H1 (cell line): ENCODE results near the gene IL37. TPM values are rescaled to one million over a fixed set of nuclear protein-coding genes. Genes with fewer than 3 reads are reported as not detected.

Experiments
- CTCF ChIA-PET: fragments of 300-600 bp; sonication (Branson Sonifier 250); formaldehyde crosslinking; loops from one replicate; lab custom pipeline; 2021; ENCODE audit not compliant: partially characterized antibody; lab: Charles Lee
- POLR2A ChIA-PET: fragments of 300-600 bp; sonication (Branson Sonifier 250); formaldehyde crosslinking; loops from one replicate; lab custom pipeline; 2021; ENCODE audit warnings: inconsistent platforms; ENCODE audit not compliant: partially characterized antibody; lab: Charles Lee
- DNase-seq, 2 experiments: peaks; one replicate each; pipeline versions ENCODE4 v3.0.0 to v3.0.0-alpha.2; 2010 to 2022; ENCODE audit warnings: low spot score in 2 of 2, low read depth in 1 of 2, mixed read lengths in 1 of 2
- FAIRE-seq: peaks from 2 replicates; lab custom pipeline; 2011; peaks lifted over from hg19 to GRCh38; lab: Jason Lieb, UNC
- H2AFZ ChIP-seq: 2 replicates; pipeline ENCODE4 v1.8.1; 2012; ENCODE audit warnings: low read length, inconsistent platforms
- H2AK5ac ChIP-seq: 2 replicates; pipeline ENCODE4 v1.6.1; 2013; ENCODE audit warnings: low read depth, low read length
- H2BK120ac ChIP-seq: replicated peaks from 2 replicates; pipeline ENCODE3; 2013; ENCODE audit warnings: low read depth, low read length, inconsistent platforms
- H2BK12ac ChIP-seq: 2 replicates; pipeline ENCODE4 v1.6.1; 2013; ENCODE audit warnings: low read depth, low read length
- H2BK15ac ChIP-seq: 2 replicates; pipeline ENCODE4 v1.6.1; 2013; ENCODE audit warnings: low read length
- H2BK20ac ChIP-seq: 2 replicates; pipeline ENCODE4 v1.6.1; 2013; ENCODE audit warnings: low read length
- H2BK5ac ChIP-seq: 2 replicates; pipeline ENCODE4 v1.6.1; 2013; ENCODE audit warnings: low read depth, low read length
- H3K14ac ChIP-seq: 2 replicates; pipeline ENCODE4 v1.6.1; 2013; ENCODE audit warnings: inconsistent platforms; ENCODE audit not compliant: insufficient read length
- H3K18ac ChIP-seq: 2 replicates; pipeline ENCODE4 v1.6.1; 2013; ENCODE audit warnings: low read length; ENCODE audit errors: extremely low read depth
- H3K23ac ChIP-seq: 2 replicates; pipeline ENCODE4 v1.6.1; 2013; ENCODE audit warnings: inconsistent platforms; ENCODE audit not compliant: insufficient read length
- H3K23me2 ChIP-seq: 2 replicates; pipeline ENCODE4 v1.6.1; 2013; ENCODE audit warnings: low read depth, low read length
- H3K27ac ChIP-seq: 2 replicates; pipeline ENCODE4 v1.6.1; 2011; ENCODE audit warnings: low read depth, low read length, inconsistent platforms
- H3K27me3 ChIP-seq, 4 experiments: replicated peaks in 1 of 4; 1 replicate in 1 of 4; 2 replicates in 3 of 4; pipeline versions ENCODE4 v1.6.1 to v1.8.1; 2011 to 2013; ENCODE audit warnings: low read length in 3 of 4, mild to moderate bottlenecking in 3 of 4, inconsistent platforms in 2 of 4, mixed read lengths in 2 of 4, moderate library complexity in 1 of 4; ENCODE audit not compliant: control insufficient read depth in 3 of 4, insufficient read depth in 3 of 4; ENCODE audit errors: extremely low read depth in 1 of 4
- H3K36me3 ChIP-seq, 4 experiments: 2 replicates each; pipeline versions ENCODE4 v1.6.1 to v1.8.1; 2011 to 2013; ENCODE audit warnings: mild to moderate bottlenecking in 4 of 4, low read length in 3 of 4, moderate library complexity in 2 of 4, control low read depth in 1 of 4, inconsistent platforms in 1 of 4; ENCODE audit not compliant: insufficient read depth in 4 of 4, control insufficient read depth in 2 of 4
- H3K4ac ChIP-seq: replicated peaks from 2 replicates; pipeline ENCODE3; 2013; ENCODE audit warnings: low read length, low read depth, mixed read lengths, inconsistent platforms; ENCODE audit not compliant: insufficient read length
- H3K4me1 ChIP-seq, 4 experiments: replicated peaks in 1 of 4; 1 replicate in 1 of 4; 2 replicates in 3 of 4; pipeline versions ENCODE4 v1.6.1 to v1.8.1; 2011 to 2013; ENCODE audit warnings: low read length in 3 of 4, inconsistent platforms in 2 of 4, mixed read lengths in 1 of 4; ENCODE audit not compliant: insufficient read depth in 4 of 4, control insufficient read depth in 3 of 4
- H3K4me2 ChIP-seq, 2 experiments: 2 replicates each; pipeline versions ENCODE4 v1.6.1 to v1.8.1; 2011 to 2013; ENCODE audit warnings: low read depth in 2 of 2, low read length in 2 of 2, control low read depth in 1 of 2, inconsistent platforms in 1 of 2, mild to moderate bottlenecking in 1 of 2; ENCODE audit not compliant: insufficient read depth in 1 of 2
- H3K4me3 ChIP-seq, 4 experiments: fragments of 200-600, 300-600 bp in 1 of 4; sonication (generic), shearing (Covaris generic), sonication (Bioruptor Twin) in 1 of 4; 2 replicates each; pipeline versions ENCODE4 v1.5.1 to v1.8.1; 2011 to 2016; ENCODE audit warnings: low read length in 4 of 4, low read depth in 3 of 4, control low read depth in 2 of 4, inconsistent platforms in 2 of 4, mild to moderate bottlenecking in 2 of 4, mixed read lengths in 1 of 4, moderate library complexity in 1 of 4; ENCODE audit not compliant: insufficient read depth in 2 of 4; ENCODE audit errors: extremely low read depth in 1 of 4
- H3K56ac ChIP-seq: replicated peaks from 2 replicates; pipeline ENCODE3; 2013; ENCODE audit warnings: low read depth, mild to moderate bottlenecking, mixed read lengths, low read length, inconsistent platforms; ENCODE audit not compliant: insufficient read length
- H3K79me1 ChIP-seq: 2 replicates; pipeline ENCODE4 v1.6.1; 2013; ENCODE audit warnings: low read depth, low read length, control low read depth
- H3K79me2 ChIP-seq, 2 experiments: 2 replicates each; pipeline versions ENCODE4 v1.6.1 to v1.8.1; 2012 to 2013; ENCODE audit warnings: low read length in 2 of 2, mild to moderate bottlenecking in 2 of 2, inconsistent platforms in 1 of 2; ENCODE audit not compliant: insufficient read depth in 2 of 2, control insufficient read depth in 1 of 2
- H3K9ac ChIP-seq, 4 experiments: replicated peaks in 1 of 4; 1 replicate in 1 of 4; 2 replicates in 3 of 4; pipeline versions ENCODE4 v1.6.1 to v1.8.1; 2011 to 2013; ENCODE audit warnings: low read depth in 3 of 4, low read length in 3 of 4, control low read depth in 2 of 4, mild to moderate bottlenecking in 2 of 4, moderate library complexity in 2 of 4, inconsistent platforms in 1 of 4; ENCODE audit errors: extremely low read depth in 1 of 4
- H3K9me3 ChIP-seq, 2 experiments: 2 replicates each; pipeline versions ENCODE4 v1.6.1 to v1.8.1; 2012 to 2013; ENCODE audit warnings: mild to moderate bottlenecking in 2 of 2, moderate library complexity in 2 of 2, control low read depth in 1 of 2, inconsistent platforms in 1 of 2, low read depth in 1 of 2, low read length in 1 of 2, mixed read lengths in 1 of 2; ENCODE audit not compliant: insufficient read depth in 2 of 2
- H4K20me1 ChIP-seq, 2 experiments: replicated peaks in 1 of 2; 2 replicates each; pipeline versions ENCODE3 to v1.8.1; 2011 to 2013; ENCODE audit warnings: inconsistent platforms in 2 of 2, low read length in 2 of 2, mild to moderate bottlenecking in 1 of 2; ENCODE audit not compliant: insufficient read depth in 2 of 2, control insufficient read depth in 1 of 2
- H4K5ac ChIP-seq: 2 replicates; pipeline ENCODE4 v1.6.1; 2013; ENCODE audit warnings: low read length, low read depth, mixed read lengths, inconsistent platforms; ENCODE audit not compliant: insufficient read length
- H4K8ac ChIP-seq: 2 replicates; pipeline ENCODE4 v1.8.0; 2013; ENCODE audit warnings: mild to moderate bottlenecking, moderate library complexity, low read length, inconsistent platforms; ENCODE audit not compliant: insufficient read depth; ENCODE audit errors: extremely low read depth
- H4K91ac ChIP-seq: replicated peaks from 2 replicates; pipeline ENCODE3; 2013; ENCODE audit warnings: low read length, mixed read lengths, inconsistent platforms; ENCODE audit not compliant: insufficient read length
- ASH2L ChIP-seq: fragments of 200-600, 300-600 bp; sonication (generic); IDR thresholded peaks from one replicate; pipeline ENCODE4 v1.7.1; 2017; ENCODE audit warnings: low read length
- ATF3 ChIP-seq: IDR thresholded peaks from 2 replicates; pipeline ENCODE4 v1.6.1; 2011; ENCODE audit warnings: low read depth, mild to moderate bottlenecking, low read length; ENCODE audit not compliant: insufficient read depth
- BACH1 ChIP-seq: IDR thresholded peaks from 2 replicates; pipeline ENCODE4 v1.6.1; 2012; ENCODE audit warnings: low read length, improper control_type of control experiment
- CHD2 ChIP-seq: IDR thresholded peaks from 2 replicates; pipeline ENCODE4 v1.6.1; 2012; ENCODE audit warnings: low read length, improper control_type of control experiment
- HDAC2 ChIP-seq, 2 experiments: fragments of 300-600 bp in 1 of 2; sonication (generic) in 1 of 2; IDR thresholded peaks; 2 replicates each; pipeline ENCODE4 v1.6.1; 2011 to 2012; ENCODE audit warnings: low read depth in 2 of 2, low read length in 2 of 2, mild to moderate bottlenecking in 2 of 2, moderate library complexity in 2 of 2, borderline replicate concordance in 1 of 2, inconsistent platforms in 1 of 2
- JUND ChIP-seq: IDR thresholded peaks from 2 replicates; pipeline ENCODE4 v1.6.1; 2011; ENCODE audit warnings: mild to moderate bottlenecking, improper control_type of control experiment, low read length
- KDM4A ChIP-seq: IDR thresholded peaks from one replicate; pipeline ENCODE4 v1.7.1; 2012; ENCODE audit warnings: low read depth, mild to moderate bottlenecking, moderate library complexity, low read length, inconsistent platforms; ENCODE audit not compliant: severe bottlenecking
- MAFK ChIP-seq: IDR thresholded peaks from 2 replicates; pipeline ENCODE4 v1.6.1; 2012; ENCODE audit warnings: low read depth, mild to moderate bottlenecking, improper control_type of control experiment, low read length
- PHF8 ChIP-seq: fragments of 200-600 bp; sonication (generic); conservative IDR thresholded peaks from 2 replicates; pipeline ENCODE4 v1.7.1; 2012; ENCODE audit warnings: low read depth, mild to moderate bottlenecking, inconsistent platforms, low read length, moderate library complexity
- POU5F1 ChIP-seq: IDR thresholded peaks from 2 replicates; pipeline ENCODE4 v1.6.1; 2011; ENCODE audit warnings: low read depth, mild to moderate bottlenecking, low read length, moderate library complexity
- SIRT6 ChIP-seq: IDR thresholded peaks from one replicate; pipeline ENCODE4 v1.7.1; 2012; ENCODE audit warnings: low read length, inconsistent platforms
- SIX5 ChIP-seq: IDR thresholded peaks from 2 replicates; pipeline ENCODE4 v1.6.1; 2011; ENCODE audit warnings: mild to moderate bottlenecking, low read depth, low read length
- SP1 ChIP-seq: IDR thresholded peaks from 2 replicates; pipeline ENCODE4 v1.6.1; 2011; ENCODE audit warnings: low read depth, low read length
- TAF1 ChIP-seq: IDR thresholded peaks from 2 replicates; pipeline ENCODE4 v1.6.1; 2011; ENCODE audit warnings: mild to moderate bottlenecking, low read depth, low read length
- ZNF274 ChIP-seq: IDR thresholded peaks from 2 replicates; pipeline ENCODE4 v1.7.0; 2012; ENCODE audit warnings: low read length, borderline replicate concordance; ENCODE audit errors: extremely low read depth
- WGBS, 2 experiments: shearing (Covaris generic) in 1 of 2; methylation state at CpG; one replicate each; pipeline versions ENCODE4 v1.1.6 to v1.1.7; 2013 to 2015; ENCODE audit warnings: low lambda C conversion rate in 2 of 2, mixed read lengths in 2 of 2, inconsistent platforms in 1 of 2, low coverage in 1 of 2, missing lambda C conversion rate in 1 of 2; ENCODE audit not compliant: insufficient replicate concordance in 2 of 2, insufficient coverage in 1 of 2, insufficient read length in 1 of 2; ENCODE audit errors: extremely low coverage in 1 of 2, missing lambda C conversion rate in 1 of 2; 5-methylcytosine and 5-hydroxymethylcytosine counted together
- polyA plus RNA-seq, 7 experiments: library from polyadenylated mRNA; depleted of rRNA in 3 of 7; stranded (reverse) in 5 of 7; unstranded in 2 of 7; fragments of >200 nt in 5 of 7; fragments of 200-250 nt in 2 of 7; gene quantifications; 1 replicate in 5 of 7; 2 replicates in 1 of 7; 4 replicates in 1 of 7; pipeline versions ENCODE4 v1.2.1 to v1.2.3, GENCODE V29; 2011 to 2013; ENCODE audit warnings: missing spikeins in 2 of 7, mixed read lengths in 2 of 7
- total RNA-seq: library from RNA; stranded (reverse); fragmentation: NEBNext Ultra II Directional; extraction: Animal tissue kit (Norgen Biotek cat#: 25700); gene quantifications from 2 replicates; pipeline ENCODE4 v1.2.1, GENCODE V29; 2021

The IL37 gene
- total and polyA plus RNA-seq, 2 of the 8 experiments (the other 6 are each of a cell fraction or from before 2014, with no cell fraction given) = 0.18 TPM; not detected in 1

GRCh38 chr2:112902816-112903215 lies 8.1 kb upstream of the IL37 start:
- Histone ChIP-seq H2BK20ac (no peak overlapping the region), H4K91ac (no peak overlapping the region), H3K4me2 (no peak overlapping the region), H3K23me2 (no peaks in the 10 kb centered on the region), H3K4me3 (no peak overlapping the region), H2BK5ac (no peak overlapping the region), H3K14ac (no peak overlapping the region), H2BK120ac (no peak overlapping the region), H2AFZ (no peak overlapping the region), H3K9ac (no peak overlapping the region), H4K8ac (no peak overlapping the region), H3K9me3 (no peaks in the 10 kb centered on the region), H4K5ac (no peak overlapping the region), H3K27ac (no peak overlapping the region), H3K4me1 (no peaks in the 10 kb centered on the region), H3K79me1 (no peaks in the 10 kb centered on the region), H2AK5ac (no peak overlapping the region), H3K23ac (no peak overlapping the region), H3K18ac (no peak overlapping the region), H4K20me1 (no peaks in the 10 kb centered on the region), H2BK12ac (no peak overlapping the region), H3K36me3 (no peaks in the 10 kb centered on the region), H3K4ac (no peak overlapping the region), H2BK15ac (no peak overlapping the region), H3K56ac (no peak overlapping the region), H3K27me3 (0 out of 7 replicates have a peak, but pooled peaks cover 0 to 2% (median 0%) of the 10 kb centered on the region in 4 experiments), H3K79me2 (no peaks in the 10 kb centered on the region)
- ChIA-PET POLR2A (no interaction called here), CTCF (interaction anchor here (0.5 to 5.9 kb wide), 5 partner anchors 8 to 140 kb away, joined by 3 to 40 read pairs (median 5); partner anchors contain the start of gene IL37)
- no peak for DNase-seq
- no peak for FAIRE-seq
- WGBS, 2 experiments = 90% methylated on average over 2 of the region's 2 CpGs; no CpG with 5 or more reads in 1 of the 2 experiments
- TF ChIP-seq PHF8 = no peak
- no peak for TF ChIP-seq JUND
- no peak for TF ChIP-seq TAF1
- no peak for TF ChIP-seq SP1
- no peak for TF ChIP-seq MAFK
- TF ChIP-seq ATF3 = no peak
- no peak for TF ChIP-seq BACH1
- TF ChIP-seq ZNF274 = no peak
- TF ChIP-seq HDAC2 (IDR thresholded peaks at IDR 0.05; ENCODE audit: borderline replicate concordance in 1 of 2, low read depth in 2 of 2, low read length in 2 of 2) = no peak
- TF ChIP-seq SIX5 = no peak
- no peak for TF ChIP-seq SIRT6
- no peak for TF ChIP-seq KDM4A
- no peak for TF ChIP-seq ASH2L
- no peak for TF ChIP-seq POU5F1
- no peak for TF ChIP-seq CHD2
